ENCODE data around the gene CAPN11. TPM values are rescaled to one million over a fixed set of nuclear protein-coding genes. Genes with fewer than 3 reads are reported as not detected.
"Not testable (repeated sequence)": the region's sequence is repeated elsewhere in the genome, so short reads cannot be mapped to it uniquely, and the experiment has no call there.

The CAPN11 gene
- polyA plus RNA-seq, 4 donors: 0.14 to 0.38 (median 0.16) TPM; not detected in 1

- no peak for DNase-seq (ENCODE audit: low read depth in 4 of 4, low spot score in 2 of 4)
Measured at GRCh38 chr6:44224029-44224964, 65.7 kb downstream of the CAPN11 start.

GRCh38 chr6:44224965-44225305 lies 66.3 kb downstream of the CAPN11 start:
- no peak for DNase-seq (ENCODE audit: low read depth in 4 of 4, low spot score in 2 of 4)

- DNase-seq (ENCODE audit: low read depth in 4 of 4, low spot score in 2 of 4): no peak
Measured at GRCh38 chr6:44225579-44226325, 67.1 kb downstream of the CAPN11 start.

- DNase-seq (ENCODE audit: low read depth in 4 of 4, low spot score in 2 of 4): no peak
Measured at GRCh38 chr6:44226368-44227147, 67.9 kb downstream of the CAPN11 start.

GRCh38 chr6:44227148-44227793 lies 68.7 kb downstream of the CAPN11 start:
- DNase-seq (ENCODE audit: low read depth in 4 of 4, low spot score in 2 of 4): no peak

- DNase-seq (ENCODE audit: low read depth in 4 of 4, low spot score in 2 of 4): no peak
Measured at GRCh38 chr6:44228031-44228430, 69.4 kb downstream of the CAPN11 start.

- DNase-seq (ENCODE audit: low read depth in 4 of 4, low spot score in 2 of 4): no peak
Measured at GRCh38 chr6:44228433-44228832, 69.8 kb downstream of the CAPN11 start.

- DNase-seq (ENCODE audit: low read depth in 4 of 4, low spot score in 2 of 4): no peak
Measured at GRCh38 chr6:44228836-44229235, 70.2 kb downstream of the CAPN11 start.

GRCh38 chr6:44229376-44230033 lies 70.9 kb downstream of the CAPN11 start:
- DNase-seq (ENCODE audit: low read depth in 4 of 4, low spot score in 2 of 4): no peak

GRCh38 chr6:44230034-44230675 lies 71.5 kb downstream of the CAPN11 start:
- DNase-seq (ENCODE audit: low read depth in 4 of 4, low spot score in 2 of 4): no peak

- not testable (repeated sequence) for DNase-seq (ENCODE audit: low read depth in 4 of 4, low spot score in 2 of 4)
Measured at GRCh38 chr6:44231426-44231825, 72.8 kb downstream of the CAPN11 start.

GRCh38 chr6:44232676-44233566 lies 74.3 kb downstream of the CAPN11 start:
- no peak for DNase-seq (ENCODE audit: low read depth in 4 of 4, low spot score in 2 of 4)

GRCh38 chr6:44233567-44234100 lies 75.0 kb downstream of the CAPN11 start:
- DNase-seq (ENCODE audit: low read depth in 4 of 4, low spot score in 2 of 4): no peak

Other genes starting within 250 kb of the CAPN11 start
- 10 to 100 TPM; 37.1 to 60.1 (median 43.3) TPM for gene MRPL14, start 31.4 kb upstream of the CAPN11 start, polyA plus RNA-seq (ENCODE audit: insufficient read length in 4 of 4)
- 10 to 100 TPM; 28.7 to 42.4 (median 33.0) TPM for gene TMEM63B, start 31.3 kb upstream of the CAPN11 start, polyA plus RNA-seq (ENCODE audit: insufficient read length in 4 of 4)
- 1 to 10 TPM in 1 of 4 donors, under 1 TPM in 3; 0.38 to 1.0 (median 0.57) TPM for gene MYMX, start 58.1 kb downstream of the CAPN11 start, polyA plus RNA-seq (ENCODE audit: insufficient read length in 4 of 4)
- gene SLC29A1, start 64.8 kb downstream of the CAPN11 start, polyA plus RNA-seq (ENCODE audit: insufficient read length in 4 of 4): 10 to 100 TPM; 34.1 to 37.4 (median 35.7) TPM
- 1,000 to 10,000 TPM; 1,095 to 1,303 (median 1,164) TPM for gene HSP90AB1, start 88.3 kb downstream of the CAPN11 start, polyA plus RNA-seq (ENCODE audit: insufficient read length in 4 of 4)
- gene SLC35B2, start 98.7 kb downstream of the CAPN11 start, polyA plus RNA-seq (ENCODE audit: insufficient read length in 4 of 4): 10 to 100 TPM; 48.9 to 68.1 (median 58.1) TPM
- gene NFKBIE, start 106.7 kb downstream of the CAPN11 start, polyA plus RNA-seq (ENCODE audit: insufficient read length in 4 of 4): 10 to 100 TPM in 2 of 4 donors, 1 to 10 TPM in 2; 9.1 to 14.1 (median 11.1) TPM
- gene TMEM151B, start 111.6 kb downstream of the CAPN11 start, polyA plus RNA-seq (ENCODE audit: insufficient read length in 4 of 4): 1 to 10 TPM in 2 of 4 donors, under 1 TPM in 2; 0.41 to 1.4 (median 0.98) TPM
- 10 to 100 TPM; 12.2 to 23.5 (median 16.9) TPM for gene AARS2, start 154.5 kb downstream of the CAPN11 start, polyA plus RNA-seq (ENCODE audit: insufficient read length in 4 of 4)
- not detected for gene SPATS1, start 183.8 kb downstream of the CAPN11 start, polyA plus RNA-seq (ENCODE audit: insufficient read length in 4 of 4)
- 10 to 100 TPM; 36.6 to 45.0 (median 40.7) TPM for gene CDC5L, start 228.9 kb downstream of the CAPN11 start, polyA plus RNA-seq (ENCODE audit: insufficient read length in 4 of 4)